ENCODE measurements around the gene MSMO1.

The MSMO1 gene

DNA sequence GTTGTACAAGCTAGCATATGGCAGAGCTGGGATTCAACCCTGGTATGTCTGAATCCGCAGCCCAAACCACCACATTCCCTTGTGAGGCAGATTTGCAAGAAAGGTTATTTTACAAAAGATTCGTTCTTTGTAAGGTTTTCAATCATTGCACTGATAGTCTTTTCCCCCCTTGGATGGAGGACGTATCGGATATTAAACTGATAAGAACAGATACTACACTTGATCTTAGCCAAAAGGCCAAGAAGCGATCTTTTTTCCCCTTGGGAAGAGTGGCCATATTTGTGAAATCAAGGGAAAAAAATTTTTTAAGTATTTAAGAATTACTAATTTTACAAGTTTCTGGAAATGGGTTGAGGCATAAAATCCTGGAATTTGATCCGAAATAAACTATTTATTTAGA lies 34.4 kb upstream of the MSMO1 start:
- H3K27ac ChIP-seq, result no peak overlapping the region
- ChIA-PET CTCF (interaction anchor here (0.7 kb wide), 1 partner anchor 667 kb away, joined by 3 read pairs; no protein-coding TSS in a partner anchor), POLR2A (ENCODE audit: low non-redundant PET) (no interaction called here)
- no peak for DNase-seq (ENCODE audit: low spot score)
- TF ChIP-seq, protein P1, sequence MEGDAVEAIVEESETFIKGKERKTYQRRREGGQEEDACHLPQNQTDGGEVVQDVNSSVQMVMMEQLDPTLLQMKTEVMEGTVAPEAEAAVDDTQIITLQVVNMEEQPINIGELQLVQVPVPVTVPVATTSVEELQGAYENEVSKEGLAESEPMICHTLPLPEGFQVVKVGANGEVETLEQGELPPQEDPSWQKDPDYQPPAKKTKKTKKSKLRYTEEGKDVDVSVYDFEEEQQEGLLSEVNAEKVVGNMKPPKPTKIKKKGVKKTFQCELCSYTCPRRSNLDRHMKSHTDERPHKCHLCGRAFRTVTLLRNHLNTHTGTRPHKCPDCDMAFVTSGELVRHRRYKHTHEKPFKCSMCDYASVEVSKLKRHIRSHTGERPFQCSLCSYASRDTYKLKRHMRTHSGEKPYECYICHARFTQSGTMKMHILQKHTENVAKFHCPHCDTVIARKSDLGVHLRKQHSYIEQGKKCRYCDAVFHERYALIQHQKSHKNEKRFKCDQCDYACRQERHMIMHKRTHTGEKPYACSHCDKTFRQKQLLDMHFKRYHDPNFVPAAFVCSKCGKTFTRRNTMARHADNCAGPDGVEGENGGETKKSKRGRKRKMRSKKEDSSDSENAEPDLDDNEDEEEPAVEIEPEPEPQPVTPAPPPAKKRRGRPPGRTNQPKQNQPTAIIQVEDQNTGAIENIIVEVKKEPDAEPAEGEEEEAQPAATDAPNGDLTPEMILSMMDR (conservative IDR thresholded peaks at IDR 0.05; ENCODE audit: low read depth), result no peak

DNA sequence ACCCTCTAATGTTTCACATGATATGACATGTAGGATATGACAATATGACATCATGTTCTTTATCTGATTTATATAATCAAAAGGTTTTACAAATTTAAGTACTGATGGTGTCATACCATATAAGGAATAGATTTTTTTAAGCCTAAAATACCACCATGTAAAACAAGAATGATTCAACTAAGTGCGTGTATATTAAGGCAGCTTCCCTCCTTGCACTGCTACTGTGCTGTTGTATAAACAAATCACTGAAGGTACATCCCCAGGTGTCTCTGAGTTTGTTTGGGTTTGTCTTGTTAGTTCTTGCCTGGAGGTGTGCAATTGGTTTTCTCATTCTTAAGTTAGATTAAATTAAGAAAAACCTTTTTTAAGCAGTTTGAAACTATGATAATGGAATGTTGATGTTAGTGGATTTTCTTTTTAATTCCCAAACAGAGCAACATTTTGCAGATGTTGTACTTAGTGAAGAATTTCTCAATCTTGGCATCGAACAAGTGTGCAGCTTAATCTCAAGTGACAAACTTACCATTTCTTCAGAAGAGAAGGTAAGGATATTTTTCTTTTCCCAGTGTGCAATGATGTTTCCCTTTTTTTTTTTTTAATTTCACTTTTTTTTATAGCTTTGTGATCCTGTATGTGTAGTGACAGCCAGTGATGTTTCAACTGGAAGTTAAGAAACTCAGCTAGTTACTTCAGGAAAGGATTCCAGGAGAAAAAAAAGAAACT lies 33.4 kb upstream of the MSMO1 start:
- no peak for DNase-seq (ENCODE audit: low spot score)
- ChIA-PET CTCF (interaction anchor here (0.6 to 0.7 kb wide), 2 partner anchors 668 to 1139 kb away, joined by 3 to 9 read pairs; no protein-coding TSS in a partner anchor), POLR2A (ENCODE audit: low non-redundant PET) (interaction anchor here (0.7 kb wide), 1 partner anchor 33 kb away, joined by 3 read pairs; the partner anchor contains the start of gene MSMO1)
- TF ChIP-seq, protein P1 (conservative IDR thresholded peaks at IDR 0.05; ENCODE audit: low read depth), result no peak
- H3K27ac ChIP-seq, result no peak overlapping the region

DNA sequence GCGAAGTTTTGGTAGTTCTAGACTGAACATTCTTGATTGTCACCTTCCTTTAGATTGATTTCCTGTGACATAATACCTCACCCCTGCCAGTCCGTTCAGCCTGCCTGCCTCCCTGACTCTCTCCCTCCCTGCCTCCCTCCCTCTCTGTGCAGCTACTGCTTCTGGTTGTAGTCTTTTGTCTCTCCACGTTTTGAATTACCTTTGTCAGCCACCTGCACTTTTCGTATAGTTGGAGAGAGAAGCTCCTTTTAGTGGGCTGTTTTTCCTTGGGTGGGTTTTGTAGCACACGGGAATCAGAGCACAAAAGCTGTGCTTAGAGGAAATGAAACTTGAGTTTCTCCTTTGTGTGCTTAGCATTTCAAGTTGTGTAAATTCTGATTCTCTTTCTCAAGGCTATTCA lies 32.6 kb upstream of the MSMO1 start:
- POLR2A ChIA-PET (ENCODE audit: low non-redundant PET), result no interaction called here
- no peak overlapping the region for H3K27ac ChIP-seq
- TF ChIP-seq, protein P1 (conservative IDR thresholded peaks at IDR 0.05; ENCODE audit: low read depth), result no peak
- no peak for DNase-seq (ENCODE audit: low spot score)
- CTCF ChIA-PET, result interaction anchor here (0.6 to 1.2 kb wide), 2 partner anchors 163 to 1140 kb away, joined by 4 to 9 read pairs; no protein-coding TSS in a partner anchor

DNA sequence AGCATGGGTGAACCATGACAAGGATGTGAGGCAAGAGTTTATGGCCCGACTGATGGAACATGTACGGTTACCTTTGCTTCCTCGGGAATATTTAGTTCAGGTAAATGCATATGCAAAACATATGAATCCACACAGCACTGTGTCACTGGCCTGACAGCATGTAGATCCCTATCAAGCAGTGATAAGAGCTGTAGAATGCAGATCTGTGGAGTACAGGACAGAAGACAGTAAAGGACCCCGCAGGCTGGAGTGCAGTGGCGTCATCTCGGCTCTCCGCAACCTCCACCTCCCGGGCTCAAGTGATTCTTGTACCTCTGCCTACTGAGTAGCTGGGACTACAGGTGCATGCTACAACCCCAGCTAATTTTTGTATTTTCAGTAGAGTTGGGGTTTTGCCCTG lies 29.8 kb upstream of the MSMO1 start:
- ChIA-PET CTCF (interaction anchor here (0.6 to 0.9 kb wide), 2 partner anchors 11 to 167 kb away, joined by 3 to 5 read pairs; no protein-coding TSS in a partner anchor), POLR2A (ENCODE audit: low non-redundant PET) (no interaction called here)
- H3K27ac ChIP-seq, result no peak overlapping the region
- no peak for DNase-seq (ENCODE audit: low spot score)
- TF ChIP-seq, protein P1 (conservative IDR thresholded peaks at IDR 0.05; ENCODE audit: low read depth), result no peak

DNA sequence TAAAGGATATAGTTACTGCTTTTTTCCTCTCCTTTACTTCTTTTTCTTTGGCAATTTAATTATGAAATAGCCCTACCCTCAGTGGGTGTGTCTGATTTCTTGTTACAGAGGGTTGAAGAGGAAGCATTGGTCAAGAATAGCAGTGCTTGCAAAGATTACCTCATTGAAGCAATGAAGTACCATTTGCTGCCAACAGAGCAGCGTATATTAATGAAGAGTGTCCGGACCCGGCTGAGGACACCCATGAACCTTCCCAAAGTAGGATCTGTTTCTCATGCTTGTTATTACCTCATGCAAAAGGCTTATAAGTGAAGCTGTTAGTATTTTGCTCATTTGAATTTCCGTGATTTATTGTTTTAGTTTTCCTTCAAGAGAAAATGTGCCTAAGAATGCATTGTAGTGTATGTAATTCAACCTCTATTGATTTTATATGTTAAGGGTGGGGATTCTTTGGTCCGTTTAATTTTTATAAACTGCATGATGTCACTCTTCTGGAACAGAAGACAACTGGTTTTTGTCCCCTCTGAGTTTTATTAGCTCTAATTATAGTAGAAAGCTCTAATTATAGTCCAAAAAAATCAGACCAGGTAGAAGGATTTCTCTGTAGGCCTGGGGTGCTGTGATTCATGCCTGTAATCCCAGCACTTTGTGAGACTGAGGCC lies 27.9 kb upstream of the MSMO1 start:
- TF ChIP-seq, protein P1 (conservative IDR thresholded peaks at IDR 0.05; ENCODE audit: low read depth), result no peak
- no peak overlapping the region for H3K27ac ChIP-seq
- DNase-seq (ENCODE audit: low spot score), result no peak
- CTCF ChIA-PET, result interaction anchor here (0.6 to 1.1 kb wide), 2 partner anchors 168 to 332 kb away, joined by 3 to 4 read pairs; no protein-coding TSS in a partner anchor
- POLR2A ChIA-PET (ENCODE audit: low non-redundant PET), result no interaction called here

DNA sequence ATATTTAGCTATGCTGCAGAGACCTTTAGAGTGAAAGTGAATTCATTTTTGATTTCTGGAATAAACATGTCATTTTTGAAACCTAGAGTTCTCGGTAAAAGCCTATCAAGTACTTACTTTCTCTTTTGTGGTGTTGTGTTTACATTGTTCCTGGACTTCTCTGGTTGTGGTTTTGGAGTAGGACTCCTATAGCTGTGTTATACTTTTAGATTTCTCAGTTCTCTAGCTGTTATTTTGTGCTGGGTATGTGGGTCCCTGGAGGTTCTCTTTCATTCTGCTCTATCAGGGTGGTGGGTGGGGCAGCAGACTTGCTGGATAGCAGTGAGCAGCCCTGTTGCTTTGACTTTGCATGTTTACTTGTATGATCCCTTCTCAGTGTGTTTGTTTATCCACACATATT lies 25.6 kb upstream of the MSMO1 start:
- DNase-seq (ENCODE audit: low spot score), result no peak
- TF ChIP-seq, protein P1 (conservative IDR thresholded peaks at IDR 0.05; ENCODE audit: low read depth), result no peak
- H3K27ac ChIP-seq, result no peak overlapping the region
- ChIA-PET CTCF (no interaction called here), POLR2A (ENCODE audit: low non-redundant PET) (no interaction called here)

All from RWPE1 (cell line).